ENCODE measurements around the gene DCST2.

The DCST2 gene

DNA sequence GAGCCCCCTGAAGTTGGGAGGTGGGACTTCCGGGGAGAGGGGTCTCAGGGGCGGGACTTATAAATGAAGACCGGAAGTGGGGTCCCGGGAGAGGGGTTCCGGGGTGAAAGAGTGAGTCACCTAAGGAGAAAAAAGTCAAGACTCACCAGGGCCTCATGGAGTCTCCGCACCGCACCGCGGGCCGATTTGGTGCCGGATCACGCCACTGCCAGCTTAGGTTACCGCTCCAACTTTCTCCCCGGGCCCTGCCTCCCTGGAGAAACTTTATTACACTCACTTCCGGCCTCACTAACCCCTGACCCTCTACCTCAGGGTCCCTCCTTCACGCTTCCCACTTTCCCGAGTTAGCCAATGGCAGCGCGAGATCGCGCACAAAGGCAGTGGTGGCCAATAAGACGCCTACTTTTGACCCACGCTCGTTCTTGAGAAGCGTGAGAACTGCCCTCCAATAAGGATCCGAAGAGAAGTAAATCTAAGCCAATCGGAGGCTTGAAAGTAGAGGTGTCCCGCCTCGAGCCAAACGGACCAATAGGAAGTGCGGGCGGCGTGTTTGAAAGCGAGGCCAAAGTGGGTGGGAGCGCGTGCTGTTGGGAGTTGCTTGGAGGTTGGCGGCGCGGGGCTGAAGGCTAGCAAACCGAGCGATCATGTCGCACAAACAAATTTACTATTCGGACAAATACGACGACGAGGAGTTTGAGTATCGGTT is 59.3 kb downstream of the DCST2 start, which contains the start of gene CKS1B:
TSS of gene CKS1B (plus strand) at position 580 of the 706 bp plus-strand sequence. CDS start at position 645, 65 bp downstream.
- no peak within 1 kb of the TSS for H3K4me3 Mint-ChIP-seq
- no peaks in the 10 kb centered on the region for H3K27me3 Mint-ChIP-seq
- H3K4me1 Mint-ChIP-seq = peaks cover 29% of the 10 kb centered on the region
- peaks cover 2% of the 10 kb centered on the region for H3K36me3 Mint-ChIP-seq
- H3K9me3 Mint-ChIP-seq = no peaks in the 10 kb centered on the region
- no peak within 1 kb of the TSS for H3K27ac Mint-ChIP-seq

DNA sequence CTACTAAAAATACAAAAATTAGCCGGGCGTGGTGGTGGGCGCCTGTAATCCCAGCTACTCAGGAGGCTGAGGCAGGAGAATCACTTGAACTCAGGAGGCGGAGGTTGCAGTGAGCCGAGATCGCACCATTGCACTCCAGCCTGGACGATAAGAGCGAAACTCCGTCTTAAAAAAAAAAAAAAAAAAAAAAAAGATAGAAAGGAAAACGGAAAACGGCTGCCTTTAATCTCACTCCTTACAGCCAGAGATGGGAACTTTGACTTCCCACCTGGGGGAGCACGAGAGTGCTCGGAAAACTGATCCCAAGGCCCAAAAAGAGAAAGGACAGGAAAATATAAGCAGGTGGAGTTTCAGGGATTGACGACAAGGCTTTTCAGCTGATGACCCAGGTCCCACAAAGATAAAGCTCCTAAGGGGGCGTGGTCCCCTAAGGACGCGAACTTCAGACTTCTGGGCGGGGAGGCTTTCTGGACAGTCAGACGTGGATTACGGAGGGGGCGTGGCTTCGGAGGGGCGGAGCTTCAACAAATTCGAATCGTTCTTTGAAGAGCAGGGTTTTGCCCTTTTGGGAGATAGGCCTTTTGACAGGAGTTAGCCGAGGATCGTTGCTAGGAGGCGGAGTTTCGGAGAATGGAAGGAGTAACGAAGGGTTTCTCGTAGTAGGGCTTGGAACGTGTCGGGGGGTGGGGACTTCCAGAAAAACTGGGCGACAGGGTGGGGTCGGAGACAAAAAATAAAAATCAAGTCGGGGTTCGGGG is 60.1 kb downstream of the DCST2 start:
- Mint-ChIP-seq H3K27me3 (no peaks in the 10 kb centered on the region), H3K9me3 (no peaks in the 10 kb centered on the region), H3K4me3 (no peak overlapping the region), H3K36me3 (peaks cover 2% of the 10 kb centered on the region), H3K27ac (no peak overlapping the region), H3K4me1 (peaks cover 33% of the 10 kb centered on the region)

- Mint-ChIP-seq H3K27me3 (no peaks in the 10 kb centered on the region), H3K27ac (peak overlapping the region; percentile 69), H3K36me3 (peaks cover 2% of the 10 kb centered on the region), H3K4me1 (peaks cover 38% of the 10 kb centered on the region), H3K9me3 (no peaks in the 10 kb centered on the region), H3K4me3 (no peak overlapping the region)
Measured at GRCh38 chr1:154972517-154973343, 60.9 kb downstream of the DCST2 start.

DNA sequence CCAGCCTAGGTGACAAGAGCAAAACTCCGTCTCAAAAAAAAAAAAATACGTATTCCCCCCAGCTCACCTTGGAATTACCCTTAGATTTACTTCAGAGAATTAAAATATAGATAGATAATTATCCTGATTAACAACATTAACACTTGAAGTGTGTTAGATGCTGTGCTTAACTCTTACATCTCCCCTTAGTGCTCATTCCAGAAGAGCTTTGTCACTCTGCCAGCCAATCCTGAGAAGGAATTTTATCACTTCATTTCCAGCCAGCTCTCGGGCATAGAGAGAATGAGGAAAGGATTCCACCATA is 61.4 kb downstream of the DCST2 start:
- Mint-ChIP-seq H3K27me3 (no peaks in the 10 kb centered on the region), H3K4me3 (no peak overlapping the region), H3K27ac (peak overlapping the region; percentile 69), H3K36me3 (peaks cover 2% of the 10 kb centered on the region), H3K9me3 (no peaks in the 10 kb centered on the region), H3K4me1 (peaks cover 38% of the 10 kb centered on the region)

GRCh38 chr1:154971341-154971998 is 62.1 kb downstream of the DCST2 start:
- Mint-ChIP-seq H3K27ac (peak overlapping the region; percentile 13), H3K4me3 (peak overlapping the region; percentile 40), H3K4me1 (peaks cover 38% of the 10 kb centered on the region), H3K27me3 (no peaks in the 10 kb centered on the region), H3K9me3 (no peaks in the 10 kb centered on the region), H3K36me3 (peaks cover 2% of the 10 kb centered on the region)

GRCh38 chr1:154970631-154971340 is 62.8 kb downstream of the DCST2 start, which contains the start of gene SHC1:
Gene SHC1 (minus strand): TSS chr1:154970747. CDS start chr1:154970526, 221 bp downstream.
- Mint-ChIP-seq H3K4me3 (peak within 1 kb of the TSS; percentile 40), H3K27ac (peak within 1 kb of the TSS; percentile 79), H3K27me3 (no peaks in the 10 kb centered on the region), H3K4me1 (peaks cover 38% of the 10 kb centered on the region), H3K9me3 (no peaks in the 10 kb centered on the region), H3K36me3 (peaks cover 2% of the 10 kb centered on the region)

DNA sequence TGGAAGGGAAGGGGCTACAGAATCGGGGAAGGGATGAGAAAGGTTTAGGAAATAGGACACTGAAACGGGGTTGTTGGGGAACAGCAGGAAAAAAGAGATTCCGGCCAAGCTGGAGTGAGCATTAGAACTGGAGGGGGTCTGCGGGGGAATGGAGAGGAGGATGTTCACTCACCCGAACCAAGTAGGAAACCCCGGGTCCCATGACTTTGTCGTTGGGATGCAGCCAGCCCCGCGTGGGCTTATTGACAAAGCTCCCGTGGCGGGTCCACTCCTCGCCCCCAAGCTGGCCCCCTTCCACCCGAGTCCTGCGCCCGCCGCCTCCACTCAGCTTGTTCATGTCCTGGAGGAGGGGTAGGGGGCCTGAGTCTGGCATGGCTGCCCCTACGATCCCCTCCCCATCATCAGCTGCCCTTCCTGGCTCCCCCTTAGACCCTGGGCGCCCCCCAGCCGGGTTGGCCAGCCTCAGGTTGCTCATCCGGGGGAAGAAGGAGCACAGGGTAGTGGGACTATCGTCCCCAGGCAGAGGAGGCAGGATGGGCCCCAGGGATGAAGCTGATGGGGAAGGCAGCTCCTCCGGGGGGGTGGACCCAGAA is 63.6 kb downstream of the DCST2 start:
- Mint-ChIP-seq H3K36me3 (peaks cover 4% of the 10 kb centered on the region), H3K27me3 (no peaks in the 10 kb centered on the region), H3K4me3 (no peak overlapping the region), H3K9me3 (no peaks in the 10 kb centered on the region), H3K4me1 (peaks cover 38% of the 10 kb centered on the region), H3K27ac (no peak overlapping the region)

DNA sequence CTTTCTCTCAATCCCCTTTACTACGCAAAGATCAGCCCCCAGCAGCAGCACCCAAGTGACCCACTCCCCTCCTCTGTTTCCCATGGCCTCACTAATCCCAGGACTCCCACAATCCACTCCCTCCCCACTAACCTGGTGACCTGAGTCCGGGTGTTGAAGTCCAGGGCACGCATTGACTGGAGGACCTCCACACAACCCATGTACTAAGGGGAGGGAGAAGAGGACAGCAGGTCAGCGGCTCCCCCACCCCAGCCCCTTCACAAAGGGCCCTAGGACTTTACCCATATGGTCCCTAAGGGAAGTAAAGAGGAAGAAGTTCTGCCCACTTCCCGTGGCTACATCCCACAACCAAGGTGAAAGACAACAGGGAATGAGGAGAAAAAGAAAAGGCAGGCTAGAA is 64.3 kb downstream of the DCST2 start:
- H3K27me3 Mint-ChIP-seq = no peaks in the 10 kb centered on the region
- peaks cover 4% of the 10 kb centered on the region for H3K36me3 Mint-ChIP-seq
- peaks cover 38% of the 10 kb centered on the region for H3K4me1 Mint-ChIP-seq
- H3K27ac Mint-ChIP-seq = peak overlapping the region; percentile 79
- H3K9me3 Mint-ChIP-seq = no peaks in the 10 kb centered on the region
- peak overlapping the region; percentile 30 for H3K4me3 Mint-ChIP-seq

DNA sequence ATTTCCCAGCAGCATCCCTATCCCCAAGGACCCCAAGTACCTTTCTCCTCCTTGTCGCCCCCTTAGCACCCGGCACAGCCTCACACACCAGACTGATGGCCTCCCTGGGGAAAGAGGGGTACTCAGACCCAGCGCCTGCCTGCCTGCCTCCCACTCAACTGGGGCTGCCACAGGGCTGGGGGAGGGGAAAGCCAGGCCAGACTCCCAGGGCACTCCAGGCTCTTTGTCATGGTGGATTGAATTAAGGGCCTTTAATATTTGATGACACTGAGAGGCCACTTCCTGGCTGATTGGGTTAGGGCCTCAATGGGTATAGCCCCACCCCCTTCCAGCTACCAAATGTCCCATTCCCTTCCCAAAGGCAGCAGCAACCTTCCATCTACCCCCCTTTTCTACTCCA is 64.8 kb downstream of the DCST2 start:
- Mint-ChIP-seq H3K27ac (peak overlapping the region; percentile 59), H3K4me1 (peaks cover 40% of the 10 kb centered on the region), H3K4me3 (no peak overlapping the region), H3K9me3 (no peaks in the 10 kb centered on the region), H3K36me3 (peaks cover 6% of the 10 kb centered on the region), H3K27me3 (no peaks in the 10 kb centered on the region)
